ENCODE data around the gene COASY.
"Not testable (repeated sequence)": the region's sequence is repeated elsewhere in the genome, so short reads cannot be mapped to it uniquely, and the experiment has no call there.

COASY gene

GRCh38 chr17:42555122-42555622, 6.8 kb upstream of the COASY start:
- TF ChIP-seq CTCF (IDR thresholded peaks at IDR 0.05; ENCODE audit: borderline replicate concordance, insufficient read depth, low read depth, low read length), result no peak
- peak overlapping the region; percentile 79 for H3K4me3 ChIP-seq (ENCODE audit: low read depth, low read length)

- H3K4me3 ChIP-seq (ENCODE audit: low read depth, low read length), result not testable (repeated sequence)
These were observed 5.9 kb upstream of the COASY start for GRCh38 chr17:42555961-42556617.

GRCh38 chr17:42559075-42559474, 2.9 kb upstream of the COASY start:
- TF ChIP-seq CTCF (IDR thresholded peaks at IDR 0.05; ENCODE audit: borderline replicate concordance, insufficient read depth, low read depth, low read length), result no peak
- H3K4me3 ChIP-seq (ENCODE audit: low read depth, low read length), result no peak overlapping the region

- no peak for TF ChIP-seq CTCF (IDR thresholded peaks at IDR 0.05; ENCODE audit: borderline replicate concordance, insufficient read depth, low read depth, low read length)
- H3K4me3 ChIP-seq (ENCODE audit: low read depth, low read length), result no peak overlapping the region
These were observed 1.7 kb upstream of the COASY start for GRCh38 chr17:42560246-42560645.

GRCh38 chr17:42562388-42563142, 617 bp downstream of the COASY start:
- H3K4me3 ChIP-seq (ENCODE audit: low read depth, low read length), result peak overlapping the region; percentile 62
- no peak for TF ChIP-seq CTCF (IDR thresholded peaks at IDR 0.05; ENCODE audit: borderline replicate concordance, insufficient read depth, low read depth, low read length)

DNA sequence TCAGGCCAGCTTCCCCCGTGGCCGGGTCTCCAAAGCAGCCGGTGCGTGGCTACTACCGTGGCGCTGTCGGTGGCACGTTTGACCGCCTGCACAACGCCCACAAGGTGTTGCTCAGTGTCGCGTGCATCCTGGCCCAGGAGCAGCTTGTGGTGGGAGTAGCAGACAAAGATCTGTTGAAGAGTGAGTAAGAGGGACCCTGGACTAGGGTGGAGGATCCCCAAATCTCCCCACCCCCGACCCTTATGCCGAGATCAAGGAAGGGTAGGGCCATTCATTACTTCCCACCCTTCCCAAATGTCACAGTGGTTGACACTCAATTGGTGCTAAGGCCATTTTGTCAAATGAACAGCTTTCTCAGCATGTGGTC, 1.2 kb downstream of the COASY start:
- TF ChIP-seq CTCF (IDR thresholded peaks at IDR 0.05; ENCODE audit: borderline replicate concordance, insufficient read depth, low read depth, low read length), result no peak
- H3K4me3 ChIP-seq (ENCODE audit: low read depth, low read length), result peak overlapping the region; percentile 62

DNA sequence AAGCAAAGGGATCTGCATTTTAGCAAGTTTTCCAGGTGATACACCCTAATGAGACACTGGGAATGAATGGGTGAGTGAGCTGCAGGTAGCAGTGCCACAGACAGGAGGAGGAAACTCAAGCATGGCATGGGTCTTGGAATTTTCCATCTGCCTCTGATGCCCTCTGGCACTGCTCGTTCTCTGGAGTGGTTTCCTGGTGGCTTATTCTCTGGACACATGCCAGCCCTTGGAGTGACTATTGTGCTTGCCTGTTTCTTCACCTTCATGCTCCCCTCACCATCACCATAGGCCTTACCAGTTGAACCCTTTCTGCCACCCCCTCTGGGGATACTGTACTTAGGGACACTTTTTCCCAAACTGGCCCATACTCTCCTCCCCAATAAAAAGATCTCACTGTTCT, 1.6 kb downstream of the COASY start:
- H3K4me3 ChIP-seq (ENCODE audit: low read depth, low read length), result peak overlapping the region; percentile 62
- TF ChIP-seq CTCF (IDR thresholded peaks at IDR 0.05; ENCODE audit: borderline replicate concordance, insufficient read depth, low read depth, low read length), result no peak

Measured in GM12875 (cell line).